ENCODE measurements around the gene RIBC1. TPM values are rescaled to one million over a fixed set of nuclear protein-coding genes. Genes with fewer than 3 reads are reported as not detected.

The RIBC1 gene
- total and polyA plus RNA-seq, 10 donors: 0.34 to 1.4 (median 0.83) TPM; not detected in 1

DNA sequence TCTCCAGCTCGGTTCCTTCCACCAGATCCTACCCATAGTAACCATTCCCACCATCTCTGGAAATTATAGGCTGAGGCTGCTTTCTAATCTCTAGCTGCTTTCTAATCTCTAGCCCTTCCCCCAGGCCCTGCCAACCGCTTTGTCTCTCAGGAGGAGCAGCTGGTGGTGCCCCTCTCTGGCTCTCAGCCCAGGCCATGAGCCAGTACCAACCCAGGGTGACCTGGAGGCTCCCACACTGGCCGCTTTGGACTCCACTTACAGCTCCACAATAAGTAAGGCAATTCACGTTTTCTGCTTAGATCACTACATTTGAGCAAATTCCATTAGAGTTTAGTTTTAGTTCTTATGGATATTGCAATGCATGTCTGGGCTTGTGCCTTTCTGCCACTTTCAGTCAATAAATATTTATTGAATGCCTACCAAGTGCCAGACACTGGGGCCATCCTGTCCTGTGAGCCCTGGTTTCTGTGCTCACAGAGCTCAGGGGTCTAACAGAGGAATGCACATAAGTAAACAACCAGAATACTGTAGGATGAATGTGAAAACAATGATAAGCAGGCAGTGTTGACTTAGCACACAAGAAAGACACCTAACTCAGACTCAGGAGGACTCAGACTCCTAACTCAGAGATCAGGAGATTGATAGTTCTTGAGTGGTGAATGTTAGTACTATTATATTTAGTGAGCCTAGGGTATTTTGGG lies 39.1 kb upstream of the RIBC1 start:
- intact Hi-C loops (cut with DNase I; ENCODE audit: low total_unique reads): no loop called here
- no peak overlapping the region for H3K27ac ChIP-seq
- 92 to 97% (median 93%) methylated on average over 3 to 4 of the region's 4 CpGs for WGBS, 5 donors
- DNase-seq: no peak
- H3K4me3 ChIP-seq: no peak overlapping the region
- H3K4me1 ChIP-seq: no peaks in the 10 kb centered on the region
- TF ChIP-seq POLR2AphosphoS5 (IDR thresholded peaks at IDR 0.05) (no peak), POLR2A (IDR thresholded peaks at IDR 0.05) (no peak)
- TF ChIP-seq, protein P1, sequence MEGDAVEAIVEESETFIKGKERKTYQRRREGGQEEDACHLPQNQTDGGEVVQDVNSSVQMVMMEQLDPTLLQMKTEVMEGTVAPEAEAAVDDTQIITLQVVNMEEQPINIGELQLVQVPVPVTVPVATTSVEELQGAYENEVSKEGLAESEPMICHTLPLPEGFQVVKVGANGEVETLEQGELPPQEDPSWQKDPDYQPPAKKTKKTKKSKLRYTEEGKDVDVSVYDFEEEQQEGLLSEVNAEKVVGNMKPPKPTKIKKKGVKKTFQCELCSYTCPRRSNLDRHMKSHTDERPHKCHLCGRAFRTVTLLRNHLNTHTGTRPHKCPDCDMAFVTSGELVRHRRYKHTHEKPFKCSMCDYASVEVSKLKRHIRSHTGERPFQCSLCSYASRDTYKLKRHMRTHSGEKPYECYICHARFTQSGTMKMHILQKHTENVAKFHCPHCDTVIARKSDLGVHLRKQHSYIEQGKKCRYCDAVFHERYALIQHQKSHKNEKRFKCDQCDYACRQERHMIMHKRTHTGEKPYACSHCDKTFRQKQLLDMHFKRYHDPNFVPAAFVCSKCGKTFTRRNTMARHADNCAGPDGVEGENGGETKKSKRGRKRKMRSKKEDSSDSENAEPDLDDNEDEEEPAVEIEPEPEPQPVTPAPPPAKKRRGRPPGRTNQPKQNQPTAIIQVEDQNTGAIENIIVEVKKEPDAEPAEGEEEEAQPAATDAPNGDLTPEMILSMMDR (IDR thresholded peaks at IDR 0.05 in 8 of 11, conservative IDR thresholded peaks at IDR 0.05 in 3 of 11): no peak
- no peaks in the 10 kb centered on the region for H3K27me3 ChIP-seq (replicated peaks in 1 of 7)
- peaks cover 4 to 100% (median 64%) of the 10 kb centered on the region in 6 donors for H3K36me3 ChIP-seq
- H3K9me3 ChIP-seq: no peaks in the 10 kb centered on the region

DNA sequence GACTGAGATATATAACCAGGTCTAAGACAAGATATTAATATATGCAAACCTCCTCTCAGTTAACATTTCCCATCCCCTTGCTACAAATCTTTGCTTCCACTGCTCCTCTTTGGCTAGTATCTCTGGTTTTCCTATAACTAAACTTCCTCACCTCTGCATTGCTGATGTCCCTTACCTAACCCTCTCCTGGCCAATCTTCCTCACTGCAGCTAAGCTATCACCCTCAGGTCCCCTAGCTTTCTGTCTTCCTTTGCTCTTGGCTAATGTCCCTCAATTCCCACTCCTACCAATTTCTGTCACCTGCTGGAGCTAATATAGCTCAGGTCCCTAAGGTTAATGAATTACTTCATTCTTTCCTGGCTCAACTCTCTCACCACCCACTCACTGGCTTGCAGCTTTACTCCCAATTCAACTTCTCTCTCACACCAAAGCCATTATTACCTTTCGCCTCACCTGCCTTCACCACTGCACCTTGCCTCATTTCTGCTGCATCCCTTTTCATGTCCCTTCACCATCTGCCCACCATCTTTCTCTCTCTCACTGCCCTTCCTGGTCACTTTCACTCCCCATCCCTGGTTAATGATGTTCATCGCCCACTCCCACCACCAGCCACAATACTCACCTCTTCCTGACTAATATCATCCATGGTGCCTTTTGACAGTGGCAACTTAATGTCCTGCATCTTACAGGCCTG lies 26.9 kb upstream of the RIBC1 start:
- Histone ChIP-seq H3K9me3 (no peaks in the 10 kb centered on the region), H3K36me3 (peaks cover 0 to 100% (median 91%) of the 10 kb centered on the region in 6 donors), H3K4me3 (no peak overlapping the region), H3K4me1 (no peaks in the 10 kb centered on the region), H3K27me3 (replicated peaks in 1 of 7) (no peaks in the 10 kb centered on the region), H3K27ac (no peak overlapping the region)
- intact Hi-C loops (cut with DNase I; ENCODE audit: low total_unique reads): no loop called here
- 98 to 100% (median 100%) methylated on average over 2 of the region's 2 CpGs for WGBS, 5 donors
- no peak for DNase-seq
- no peak for TF ChIP-seq POLR2A (IDR thresholded peaks at IDR 0.05)
- TF ChIP-seq, protein P1 (IDR thresholded peaks at IDR 0.05 in 8 of 11, conservative IDR thresholded peaks at IDR 0.05 in 3 of 11): no peak
- no peak for TF ChIP-seq POLR2AphosphoS5 (IDR thresholded peaks at IDR 0.05)

DNA sequence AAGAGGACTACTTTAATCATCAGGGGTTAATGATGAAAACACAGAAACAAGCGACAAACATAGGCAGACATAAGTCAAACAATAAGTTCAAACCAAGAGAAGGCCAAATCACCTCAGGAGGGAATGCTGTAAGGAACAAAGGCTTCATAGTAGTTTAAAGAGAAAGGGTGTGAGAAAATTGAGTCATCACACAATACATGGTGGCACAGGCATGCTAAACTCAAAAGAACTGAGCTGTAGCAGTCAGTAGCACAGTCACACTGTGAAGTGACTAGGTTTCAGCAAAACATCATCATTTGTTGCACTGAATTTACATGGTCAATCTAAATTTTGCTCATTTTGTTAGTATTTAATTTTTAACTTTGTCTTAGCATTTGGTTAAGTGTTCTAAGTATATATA lies 24.5 kb upstream of the RIBC1 start:
- TF ChIP-seq, protein P1 (IDR thresholded peaks at IDR 0.05 in 8 of 11, conservative IDR thresholded peaks at IDR 0.05 in 3 of 11): no peak
- no peak for TF ChIP-seq POLR2A (IDR thresholded peaks at IDR 0.05)
- TF ChIP-seq POLR2AphosphoS5 (IDR thresholded peaks at IDR 0.05): no peak
- Histone ChIP-seq H3K36me3 (peaks cover 0 to 100% (median 89%) of the 10 kb centered on the region in 6 donors), H3K27ac (no peak overlapping the region), H3K27me3 (replicated peaks in 1 of 7) (no peaks in the 10 kb centered on the region), H3K4me3 (no peak overlapping the region), H3K4me1 (no peaks in the 10 kb centered on the region), H3K9me3 (no peaks in the 10 kb centered on the region)
- 88 to 100% (median 89%) methylated on average over 1 of the region's 1 CpG for WGBS, 5 donors
- intact Hi-C loops (cut with DNase I; ENCODE audit: low total_unique reads): no loop called here
- DNase-seq: no peak

DNA sequence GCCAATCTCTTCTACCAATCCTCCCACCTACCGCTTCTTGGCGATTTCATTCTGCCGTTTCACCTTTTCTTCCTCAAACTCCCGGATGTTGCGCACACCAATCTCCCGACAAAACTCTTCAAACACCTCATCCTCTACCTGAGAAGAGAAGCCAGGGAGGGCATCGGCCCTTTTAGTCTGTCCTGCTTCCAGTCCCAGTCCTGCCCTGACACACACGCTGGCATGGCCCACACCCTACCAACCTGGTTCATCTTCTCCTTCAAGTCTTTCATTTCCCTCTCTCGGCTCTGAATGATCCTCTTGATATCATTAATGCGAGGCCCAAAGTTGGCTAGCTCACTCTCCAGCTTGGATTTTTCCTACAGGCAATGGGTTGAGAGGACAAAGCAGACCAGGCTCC lies 19.1 kb upstream of the RIBC1 start:
- no peak for DNase-seq
- no peak for TF ChIP-seq POLR2AphosphoS5 (IDR thresholded peaks at IDR 0.05)
- TF ChIP-seq POLR2A (IDR thresholded peaks at IDR 0.05): no peak
- TF ChIP-seq, protein P1 (IDR thresholded peaks at IDR 0.05 in 8 of 11, conservative IDR thresholded peaks at IDR 0.05 in 3 of 11): no peak
- Histone ChIP-seq H3K27me3 (replicated peaks in 1 of 7) (no peaks in the 10 kb centered on the region), H3K4me3 (no peak overlapping the region), H3K9me3 (no peaks in the 10 kb centered on the region), H3K27ac (no peak overlapping the region), H3K4me1 (no peaks in the 10 kb centered on the region), H3K36me3 (peaks cover 10 to 100% (median 93%) of the 10 kb centered on the region in 6 donors)
- 89 to 96% (median 94%) methylated on average over 10 of the region's 10 CpGs for WGBS, 5 donors
- intact Hi-C loops (cut with DNase I; ENCODE audit: low total_unique reads): no loop called here
